HL-60 (cell line): ENCODE data around the gene MARCO.

ENCODE experiments used
- DNase-seq, 2 experiments: peaks; one replicate each; pipeline ENCODE4 v3.0.0-alpha.2; 2010 to 2020; ENCODE audit warnings: low read depth in 1 of 2, low spot score in 1 of 2
- H3K27ac ChIP-seq: fragments of 250-450 bp; sonication (Bioruptor Pico); replicated peaks from 2 replicates; pipeline ENCODE4 v1.5.1; 2020; ENCODE audit warnings: mild to moderate bottlenecking, moderate library complexity
- H3K27me3 ChIP-seq: fragments of 250-450 bp; sonication (Bioruptor Pico); 2 replicates; pipeline ENCODE4 v1.5.1; 2021; ENCODE audit warnings: mild to moderate bottlenecking, moderate library complexity; ENCODE audit not compliant: insufficient read depth, poor library complexity, severe bottlenecking
- H3K4me3 ChIP-seq: replicated peaks from 2 replicates; pipeline ENCODE4 v1.5.1; 2011; ENCODE audit warnings: mild to moderate bottlenecking, control low read depth, low read length; ENCODE audit not compliant: insufficient read depth
- CTCF ChIP-seq: IDR thresholded peaks from one replicate; pipeline ENCODE4 v1.5.1; 2011; ENCODE audit warnings: low read length, control low read depth, inconsistent platforms; ENCODE audit not compliant: insufficient read depth
- GABPA ChIP-seq: IDR thresholded peaks from 2 replicates; pipeline ENCODE4 v1.6.1; 2012; ENCODE audit warnings: low read depth
- POLR2AphosphoS5 ChIP-seq: IDR thresholded peaks from 2 replicates; pipeline ENCODE4 v1.6.1; 2012; ENCODE audit warnings: low read depth
- REST ChIP-seq: IDR thresholded peaks from 2 replicates; pipeline ENCODE4 v1.6.1; 2012; ENCODE audit warnings: low read depth; ENCODE audit not compliant: insufficient replicate concordance
- SPI1 ChIP-seq: IDR thresholded peaks from 2 replicates; pipeline ENCODE4 v1.6.1; 2012; ENCODE audit warnings: low read depth, mild to moderate bottlenecking, borderline replicate concordance

MARCO gene

GRCh38 chr2:118988706-118989105 is 46.7 kb downstream of the MARCO start:
- no peak for DNase-seq
- H3K27me3 ChIP-seq: no peaks in the 10 kb centered on the region
- H3K27ac ChIP-seq: no peak overlapping the region
- no peak overlapping the region for H3K4me3 ChIP-seq
- TF ChIP-seq CTCF: no peak
- no peak for TF ChIP-seq SPI1
- no peak for TF ChIP-seq REST
- no peak for TF ChIP-seq POLR2AphosphoS5
- no peak for TF ChIP-seq GABPA

GRCh38 chr2:118989481-118989880 is 47.5 kb downstream of the MARCO start:
- TF ChIP-seq SPI1: no peak
- no peak for TF ChIP-seq REST
- TF ChIP-seq CTCF: no peak
- TF ChIP-seq GABPA: no peak
- no peak for TF ChIP-seq POLR2AphosphoS5
- no peak overlapping the region for H3K4me3 ChIP-seq
- no peak for DNase-seq

GRCh38 chr2:118990757-118991545 is 49.0 kb downstream of the MARCO start:
- H3K27me3 ChIP-seq: no peaks in the 10 kb centered on the region
- DNase-seq: no peak
- TF ChIP-seq REST: no peak
- no peak for TF ChIP-seq SPI1
- no peak for TF ChIP-seq CTCF
- no peak for TF ChIP-seq GABPA
- no peak for TF ChIP-seq POLR2AphosphoS5
- no peak overlapping the region for H3K27ac ChIP-seq
- no peak overlapping the region for H3K4me3 ChIP-seq

More at GRCh38 chr2:118989481-118989880, 47.5 kb downstream of the MARCO start:
- H3K27me3 ChIP-seq: no peaks in the 10 kb centered on the region
- H3K27ac ChIP-seq: no peak overlapping the region
